Measurements from ENCODE around the gene SOX6. TPM values are rescaled to one million over a fixed set of nuclear protein-coding genes. Genes with fewer than 3 reads are reported as not detected.
"Not testable (repeated sequence)": the region's sequence is repeated elsewhere in the genome, so short reads cannot be mapped to it uniquely, and the experiment has no call there.

SOX6 gene
- total RNA-seq, 2 experiments from 2014 or later = 0.21 TPM; not detected in 1

DNA sequence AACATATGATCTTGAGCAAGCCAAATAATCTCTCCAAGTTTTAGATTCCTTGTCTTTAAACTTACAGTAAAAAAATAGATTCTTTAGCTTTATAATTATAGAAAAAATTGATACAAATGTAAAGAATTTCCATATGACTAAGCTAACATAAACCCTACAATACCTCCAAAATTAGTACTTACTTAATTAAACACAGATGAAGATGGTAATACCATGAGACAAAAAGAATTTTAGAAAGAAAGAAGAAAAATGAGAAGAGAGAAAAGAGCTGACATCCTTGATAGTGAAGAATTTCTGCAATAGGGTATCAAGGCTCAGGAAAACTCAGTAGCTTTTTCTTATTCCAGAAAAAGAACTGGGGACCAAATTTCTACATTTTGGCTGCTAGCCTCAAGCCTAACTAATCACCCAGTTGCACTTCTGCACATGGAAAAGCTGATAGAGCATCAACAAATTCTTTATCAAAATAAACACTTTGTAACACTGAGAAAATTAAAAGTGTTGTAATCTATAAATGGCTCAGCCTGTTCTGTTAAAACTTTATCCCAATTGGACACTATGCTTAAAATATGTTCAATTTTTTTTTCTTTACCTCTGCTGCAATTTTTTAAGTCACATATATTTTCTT, 24.7 kb upstream of the SOX6 start:
- DNase-seq (no peak), ATAC-seq (no peak)
- no peak overlapping the region for H3K27ac Mint-ChIP-seq
- H3K36me3 Mint-ChIP-seq = no peaks in the 10 kb centered on the region
- H3K9me3 Mint-ChIP-seq (ENCODE audit: low read depth) = no peaks in the 10 kb centered on the region
- CTCF ChIA-PET = no interaction called here
- no peak overlapping the region for H3K4me3 Mint-ChIP-seq
- no peaks in the 10 kb centered on the region for H3K4me1 Mint-ChIP-seq
- no peaks in the 10 kb centered on the region for H3K27me3 Mint-ChIP-seq

DNA sequence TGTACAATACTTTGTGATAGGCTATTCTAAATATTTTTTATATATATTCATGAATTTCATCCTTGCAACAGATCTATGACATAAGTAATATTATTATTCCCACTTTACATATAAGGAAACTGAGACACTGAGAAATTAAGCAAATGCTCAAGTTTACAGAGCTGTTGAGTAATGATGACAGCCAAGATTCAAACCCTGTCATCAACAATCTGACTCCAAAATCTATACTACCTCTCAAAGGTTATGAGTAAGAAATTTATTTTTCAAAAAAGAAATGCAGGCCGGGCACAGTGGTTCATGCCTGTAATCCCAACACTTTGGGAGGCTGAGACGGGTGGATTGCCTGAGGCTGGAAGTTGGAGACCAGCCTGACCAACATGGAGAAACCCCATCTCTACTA, 22.6 kb upstream of the SOX6 start:
- ATAC-seq = no peak

DNA sequence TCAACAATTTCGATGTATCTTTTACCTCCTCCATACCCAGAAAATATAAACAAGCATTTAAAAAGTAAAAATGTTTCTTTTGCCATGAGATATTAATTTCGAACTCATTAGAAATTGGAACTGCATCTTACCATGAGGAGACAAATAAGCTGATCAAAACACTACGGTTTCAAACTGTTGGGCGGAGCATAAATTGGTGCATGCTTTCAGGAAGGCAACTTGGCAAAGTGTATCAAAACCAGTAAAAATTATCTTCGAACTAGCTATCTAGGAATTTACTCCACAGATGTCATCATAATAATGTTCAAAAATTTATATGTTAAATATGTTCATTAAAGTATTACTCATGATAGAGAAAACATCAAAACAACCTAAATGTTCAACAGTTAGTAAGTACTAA, 21.4 kb upstream of the SOX6 start:
- peaks cover 3% of the 10 kb centered on the region for H3K9me3 Mint-ChIP-seq (ENCODE audit: low read depth)
- no peaks in the 10 kb centered on the region for H3K4me1 Mint-ChIP-seq
- no peaks in the 10 kb centered on the region for H3K27me3 Mint-ChIP-seq
- CTCF ChIA-PET = interaction anchor here (0.6 kb wide), 1 partner anchor 15 kb away, joined by 3 read pairs; no protein-coding TSS in a partner anchor
- no peak overlapping the region for H3K4me3 Mint-ChIP-seq
- ATAC-seq (no peak), DNase-seq (no peak)
- no peaks in the 10 kb centered on the region for H3K36me3 Mint-ChIP-seq
- H3K27ac Mint-ChIP-seq = no peak overlapping the region

More for the DNA sequence above, 22.6 kb upstream of the SOX6 start:
- CTCF ChIA-PET = no interaction called here
- Mint-ChIP-seq H3K27ac (no peak overlapping the region), H3K4me3 (no peak overlapping the region), H3K4me1 (no peaks in the 10 kb centered on the region), H3K36me3 (no peaks in the 10 kb centered on the region), H3K27me3 (no peaks in the 10 kb centered on the region), H3K9me3 (ENCODE audit: low read depth) (no peaks in the 10 kb centered on the region)
- DNase-seq = no peak

DNA sequence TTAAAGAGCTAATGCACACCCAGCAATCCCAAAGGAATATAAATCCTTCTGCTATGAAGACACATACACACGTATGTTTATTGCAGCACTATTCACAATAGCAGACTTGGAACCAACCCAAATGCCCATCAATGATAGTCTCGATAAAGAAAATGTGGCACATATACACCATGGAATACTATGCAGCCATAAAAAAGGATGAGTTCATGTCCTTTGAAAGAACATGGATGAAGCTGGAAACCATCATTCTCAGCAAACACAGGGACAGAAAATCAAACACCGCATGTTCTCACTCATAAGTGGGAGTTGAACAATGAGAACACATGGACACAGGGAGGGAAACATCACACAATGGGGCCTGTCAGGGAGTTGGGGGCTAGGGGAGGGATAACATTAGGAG, 19.3 kb upstream of the SOX6 start:
- H3K4me1 Mint-ChIP-seq, DNase-seq, H3K4me3 Mint-ChIP-seq, H3K27me3 Mint-ChIP-seq, ATAC-seq, H3K27ac Mint-ChIP-seq, CTCF ChIA-PET, H3K36me3 Mint-ChIP-seq: not testable (repeated sequence)
- peaks cover 12% of the 10 kb centered on the region for H3K9me3 Mint-ChIP-seq (ENCODE audit: low read depth)

DNA sequence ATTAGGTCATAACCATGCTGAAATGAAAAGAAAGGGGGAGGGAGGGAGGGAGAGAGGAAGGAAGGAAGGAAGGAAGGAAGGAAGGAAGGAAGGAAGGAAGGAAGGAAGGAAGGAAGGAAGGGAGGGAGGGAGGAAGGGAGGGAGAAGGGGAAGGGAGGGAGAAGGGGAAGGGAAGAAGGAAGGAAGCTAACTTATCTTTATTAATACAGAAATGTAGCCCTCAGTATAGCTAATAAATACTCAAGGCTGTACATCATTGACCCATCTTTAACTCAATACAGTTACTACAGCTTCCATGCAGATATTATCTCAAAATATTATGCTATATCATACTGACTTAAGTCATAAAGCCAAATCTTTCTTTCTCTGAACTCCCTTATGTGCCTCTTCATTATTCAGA, 17.4 kb upstream of the SOX6 start:
- H3K27ac Mint-ChIP-seq = no peak overlapping the region
- H3K4me1 Mint-ChIP-seq = no peaks in the 10 kb centered on the region
- CTCF ChIA-PET = no interaction called here
- H3K4me3 Mint-ChIP-seq = no peak overlapping the region
- H3K36me3 Mint-ChIP-seq = no peaks in the 10 kb centered on the region
- no peak for ATAC-seq
- no peaks in the 10 kb centered on the region for H3K27me3 Mint-ChIP-seq
- no peak for DNase-seq
- H3K9me3 Mint-ChIP-seq (ENCODE audit: low read depth) = peaks cover 14% of the 10 kb centered on the region

DNA sequence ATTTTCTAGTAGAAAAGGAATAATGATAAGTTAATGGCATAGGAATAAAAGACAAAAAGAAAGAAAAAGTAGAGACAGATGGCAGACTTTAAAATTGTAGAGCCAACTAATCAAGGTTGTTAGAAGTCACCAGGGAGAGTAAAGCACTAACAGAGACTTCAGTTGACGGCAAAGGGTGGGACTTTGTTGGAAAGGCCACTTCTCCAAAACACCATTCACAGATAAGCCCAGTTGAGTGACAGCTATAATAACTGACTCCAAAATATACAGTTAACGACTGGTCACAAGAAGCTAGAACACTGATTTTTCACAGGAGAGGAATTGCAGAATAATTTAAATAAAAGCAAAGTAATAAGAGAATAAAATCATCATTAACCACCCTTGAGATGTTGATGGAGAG, 16.0 kb upstream of the SOX6 start:
- no peak overlapping the region for H3K27ac Mint-ChIP-seq
- no peaks in the 10 kb centered on the region for H3K4me1 Mint-ChIP-seq
- CTCF ChIA-PET = no interaction called here
- H3K9me3 Mint-ChIP-seq (ENCODE audit: low read depth) = peaks cover 14% of the 10 kb centered on the region
- no peaks in the 10 kb centered on the region for H3K36me3 Mint-ChIP-seq
- no peaks in the 10 kb centered on the region for H3K27me3 Mint-ChIP-seq
- no peak overlapping the region for H3K4me3 Mint-ChIP-seq
- ATAC-seq (no peak), DNase-seq (no peak)

DNA sequence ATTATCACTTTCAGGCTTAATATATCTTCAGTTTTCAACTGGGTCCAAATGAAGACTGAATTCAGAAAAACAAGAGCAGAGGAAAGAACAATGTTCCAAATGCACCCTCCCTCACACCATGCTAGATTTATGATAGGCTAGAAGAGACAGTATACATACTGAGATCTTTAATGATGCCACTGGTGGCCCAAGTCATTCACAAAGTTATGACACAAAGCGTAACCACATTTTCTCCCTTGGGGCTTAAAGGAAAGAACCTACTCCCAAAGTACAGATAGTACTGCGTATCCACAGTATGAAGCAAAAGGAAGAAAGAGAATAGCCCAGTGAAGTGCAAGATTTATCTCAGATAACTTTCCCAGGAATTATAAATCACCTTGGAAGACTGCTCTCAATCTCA, 10.9 kb upstream of the SOX6 start:
- ATAC-seq (no peak), DNase-seq (no peak)
- peaks cover 10% of the 10 kb centered on the region for H3K9me3 Mint-ChIP-seq (ENCODE audit: low read depth)
- no peaks in the 10 kb centered on the region for H3K27me3 Mint-ChIP-seq
- CTCF ChIA-PET = no interaction called here
- no peaks in the 10 kb centered on the region for H3K36me3 Mint-ChIP-seq
- no peak overlapping the region for H3K27ac Mint-ChIP-seq
- no peak overlapping the region for H3K4me3 Mint-ChIP-seq
- H3K4me1 Mint-ChIP-seq = no peaks in the 10 kb centered on the region

DNA sequence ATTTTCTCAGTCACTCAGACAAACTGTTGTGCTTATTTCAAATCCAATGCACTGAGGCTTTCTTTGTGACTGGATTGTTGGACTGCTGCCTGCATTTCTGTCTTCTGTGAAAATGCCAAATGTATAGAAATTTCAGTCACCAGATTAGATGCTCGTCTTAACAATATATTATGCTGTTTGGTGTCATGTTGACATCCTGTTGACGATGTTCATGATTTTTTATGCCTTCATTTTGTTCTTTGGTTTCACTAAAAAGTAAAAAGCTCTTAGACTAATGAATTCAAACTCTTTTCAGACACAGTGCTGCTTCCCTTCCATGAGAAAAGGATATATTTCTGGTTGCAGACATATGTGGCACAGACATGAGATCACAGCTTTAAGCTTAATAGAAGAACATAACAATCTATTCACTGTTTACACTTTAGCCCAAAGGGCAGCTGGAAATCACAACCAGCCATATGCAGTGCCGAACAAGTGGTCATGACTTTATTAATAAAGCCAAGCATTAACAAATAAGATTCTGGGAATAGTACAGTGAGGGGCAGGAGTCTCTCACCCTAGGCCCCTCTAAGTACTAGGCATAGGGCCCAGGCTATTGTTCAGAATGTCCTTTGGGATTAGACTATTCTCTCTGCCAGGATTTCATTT, 9.4 kb upstream of the SOX6 start:
- H3K27me3 Mint-ChIP-seq = no peaks in the 10 kb centered on the region
- no peak overlapping the region for H3K4me3 Mint-ChIP-seq
- CTCF ChIA-PET = no interaction called here

DNA sequence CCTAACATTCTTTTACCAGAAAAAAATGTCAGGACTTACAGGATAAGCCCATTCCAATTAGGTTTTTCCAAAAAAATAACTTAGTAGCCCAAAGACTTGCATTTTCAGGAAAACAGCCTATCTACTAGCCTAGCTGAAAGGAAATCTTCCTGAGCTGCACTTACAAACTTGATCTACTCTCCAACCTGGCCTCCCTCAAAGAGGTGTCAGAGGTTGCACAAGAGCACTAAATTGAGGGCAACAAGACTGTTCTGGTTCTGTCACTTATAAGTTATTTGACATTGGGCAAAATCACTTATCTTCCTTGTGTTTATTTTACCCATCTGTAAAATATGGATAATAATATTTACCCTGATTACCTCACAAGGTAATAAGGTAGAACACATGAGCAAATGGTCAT, 7.9 kb upstream of the SOX6 start:
- ATAC-seq (no peak), DNase-seq (no peak)
- no peaks in the 10 kb centered on the region for H3K27me3 Mint-ChIP-seq
- H3K4me3 Mint-ChIP-seq = no peak overlapping the region
- H3K9me3 Mint-ChIP-seq (ENCODE audit: low read depth) = peaks cover 10% of the 10 kb centered on the region
- CTCF ChIA-PET = no interaction called here
- no peaks in the 10 kb centered on the region for H3K4me1 Mint-ChIP-seq
- H3K27ac Mint-ChIP-seq = no peak overlapping the region
- no peaks in the 10 kb centered on the region for H3K36me3 Mint-ChIP-seq

More for the DNA sequence above, 9.4 kb upstream of the SOX6 start:
- DNase-seq (no peak), ATAC-seq (no peak)
- Mint-ChIP-seq H3K36me3 (no peaks in the 10 kb centered on the region), H3K27ac (no peak overlapping the region), H3K4me1 (no peaks in the 10 kb centered on the region), H3K9me3 (ENCODE audit: low read depth) (peaks cover 9% of the 10 kb centered on the region)

DNA sequence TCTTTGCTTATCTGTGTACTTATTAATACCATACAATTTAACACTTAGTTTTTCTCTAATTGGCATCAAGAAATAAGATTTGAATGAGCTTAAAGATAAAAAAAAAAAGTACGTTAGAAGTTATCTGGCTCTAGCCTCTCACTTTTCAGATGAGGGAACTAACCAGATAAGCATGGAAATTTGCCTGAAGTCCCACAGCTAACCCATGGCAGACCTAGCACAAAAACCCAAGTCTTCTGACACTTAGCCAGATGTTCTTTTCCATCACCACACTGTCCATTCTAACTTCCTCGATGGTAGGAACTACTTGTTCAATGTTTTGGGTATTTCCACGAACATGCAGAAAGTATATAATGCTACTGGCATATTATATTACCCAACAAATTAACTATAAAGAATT, 7.4 kb upstream of the SOX6 start:
- CTCF ChIA-PET = no interaction called here
- Mint-ChIP-seq H3K4me1 (no peaks in the 10 kb centered on the region), H3K9me3 (ENCODE audit: low read depth) (peaks cover 10% of the 10 kb centered on the region), H3K27ac (no peak overlapping the region), H3K4me3 (no peak overlapping the region), H3K27me3 (no peaks in the 10 kb centered on the region), H3K36me3 (no peaks in the 10 kb centered on the region)
- ATAC-seq = no peak
- no peak for DNase-seq

DNA sequence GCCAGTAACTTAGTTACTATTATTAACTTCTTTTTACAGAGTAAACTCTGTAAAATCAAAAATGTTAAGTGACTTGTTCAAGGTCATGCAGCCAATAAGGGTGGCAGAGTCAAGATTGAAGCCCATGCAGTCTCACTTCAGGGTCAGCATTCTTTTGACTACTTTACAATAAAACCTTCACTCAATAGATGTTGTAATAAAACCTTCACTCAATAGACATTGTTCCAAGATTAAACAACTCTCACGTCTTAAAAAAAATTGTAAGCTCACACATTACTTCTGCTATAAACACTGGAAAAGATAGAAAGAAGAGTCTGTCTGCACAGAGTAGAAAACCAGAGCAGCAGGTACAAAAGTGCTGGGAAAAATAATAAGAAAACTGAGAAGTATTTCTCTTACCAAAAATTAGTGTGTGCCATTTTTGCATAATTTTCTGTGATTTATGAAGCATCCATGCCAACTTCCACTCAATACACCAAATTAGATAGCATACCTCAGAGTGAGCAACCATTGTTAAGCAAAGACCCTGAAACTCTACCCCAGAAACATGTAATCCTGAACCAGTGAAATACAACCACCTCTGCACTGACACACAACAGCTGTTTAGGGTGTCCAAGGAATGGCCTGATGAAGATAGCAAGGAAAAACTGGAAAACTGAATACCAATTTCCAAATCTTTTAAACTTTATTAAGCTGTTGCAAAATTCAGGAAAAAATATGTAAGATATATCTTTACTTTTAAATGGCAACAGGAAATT, 4.9 kb upstream of the SOX6 start:
- Mint-ChIP-seq H3K9me3 (ENCODE audit: low read depth) (peaks cover 10% of the 10 kb centered on the region), H3K4me3 (no peak overlapping the region), H3K27me3 (no peaks in the 10 kb centered on the region), H3K27ac (no peak overlapping the region), H3K4me1 (no peaks in the 10 kb centered on the region), H3K36me3 (no peaks in the 10 kb centered on the region)
- no peak for DNase-seq
- CTCF ChIA-PET = no interaction called here
- no peak for ATAC-seq

DNA sequence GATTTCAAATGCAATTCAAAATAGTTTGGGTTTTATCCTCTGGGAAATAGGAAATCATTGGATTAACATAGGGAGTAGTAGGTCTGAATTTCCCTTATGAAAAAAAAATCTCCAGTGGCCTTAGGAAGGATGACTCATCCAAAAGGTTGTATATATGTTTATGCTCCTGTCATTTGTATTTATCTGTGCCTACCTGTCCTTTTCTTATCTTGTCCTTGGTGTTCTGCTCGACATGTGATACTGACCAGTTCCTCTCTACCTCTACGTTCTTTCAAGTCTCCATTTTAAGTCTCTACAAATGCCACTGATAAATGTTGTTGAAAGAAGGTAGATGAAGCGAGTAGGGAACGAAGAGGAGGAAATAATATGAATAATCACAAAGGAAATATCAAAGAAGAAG, 3.0 kb upstream of the SOX6 start:
- no peak overlapping the region for H3K4me3 Mint-ChIP-seq
- CTCF ChIA-PET = no interaction called here
- no peaks in the 10 kb centered on the region for H3K27me3 Mint-ChIP-seq
- H3K27ac Mint-ChIP-seq = no peak overlapping the region
- H3K9me3 Mint-ChIP-seq (ENCODE audit: low read depth) = peaks cover 10% of the 10 kb centered on the region
- no peaks in the 10 kb centered on the region for H3K36me3 Mint-ChIP-seq
- DNase-seq = no peak
- ATAC-seq = no peak
- no peaks in the 10 kb centered on the region for H3K4me1 Mint-ChIP-seq

DNA sequence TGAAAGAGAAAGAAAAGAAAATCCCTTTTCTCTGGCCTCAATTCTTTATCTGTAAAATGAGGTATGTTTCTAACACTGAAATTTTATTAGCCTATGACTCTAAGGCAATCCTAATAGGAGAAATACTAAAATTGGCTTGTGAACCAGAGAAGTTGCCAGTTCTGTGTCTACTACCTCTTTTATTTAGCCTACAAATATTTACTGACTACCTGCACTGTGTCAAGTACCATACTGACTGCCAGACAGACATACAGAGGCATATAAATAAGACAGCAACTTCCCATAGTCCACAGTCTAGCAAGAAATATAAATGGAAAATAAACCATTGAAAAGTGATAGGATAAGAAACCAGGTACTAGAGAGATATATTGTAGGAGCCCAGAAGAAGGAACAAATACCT, 2.4 kb upstream of the SOX6 start:
- DNase-seq (no peak), ATAC-seq (no peak)
- Mint-ChIP-seq H3K27ac (no peak overlapping the region), H3K4me1 (no peaks in the 10 kb centered on the region), H3K9me3 (ENCODE audit: low read depth) (peaks cover 10% of the 10 kb centered on the region), H3K27me3 (no peaks in the 10 kb centered on the region), H3K4me3 (no peak overlapping the region), H3K36me3 (no peaks in the 10 kb centered on the region)
- CTCF ChIA-PET = no interaction called here

DNA sequence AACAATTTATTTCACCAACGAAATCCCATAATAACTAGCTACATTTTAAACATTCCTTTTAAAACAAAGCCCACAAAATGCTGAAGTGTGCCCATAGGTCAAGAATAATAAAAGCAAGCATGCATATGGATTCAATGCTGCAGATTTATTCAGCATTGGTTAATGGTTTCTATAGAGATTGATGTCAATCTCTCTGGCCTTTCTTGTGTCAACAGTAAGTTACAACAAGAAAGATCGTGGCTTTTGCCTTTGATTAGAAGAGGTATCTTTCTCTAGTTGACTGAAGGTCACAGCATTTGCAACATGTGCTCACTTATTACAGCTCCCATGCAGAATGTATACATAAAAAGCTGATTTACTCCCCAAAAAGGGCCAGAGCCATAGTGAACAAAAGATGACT, 1.4 kb upstream of the SOX6 start:
- CTCF ChIA-PET = no interaction called here
- no peak overlapping the region for H3K4me3 Mint-ChIP-seq
- H3K27me3 Mint-ChIP-seq = no peaks in the 10 kb centered on the region
- H3K27ac Mint-ChIP-seq = no peak overlapping the region
- no peak for DNase-seq
- H3K4me1 Mint-ChIP-seq = no peaks in the 10 kb centered on the region
- H3K36me3 Mint-ChIP-seq = no peaks in the 10 kb centered on the region
- peaks cover 10% of the 10 kb centered on the region for H3K9me3 Mint-ChIP-seq (ENCODE audit: low read depth)
- ATAC-seq = no peak

All from activated CD8-positive, alpha-beta memory T cell treated with anti-CD3 and anti-CD28 coated beads, Interleukin-2, amount 10 ng/mL, durations not matched to agents 7 days and 5 days (primary cell).